Duodenal mucosa (tissue), 2 donors: Measurements from ENCODE around the gene DOCK1.

Experiments
- H3K27ac ChIP-seq: one replicate; pipeline ENCODE4 v1.7.0; 2013; ENCODE audit warnings: low read depth, low read length
- H3K27me3 ChIP-seq, 2 donors: one replicate each; pipeline ENCODE4 v1.7.0; 2013; ENCODE audit warnings: low read length in 2 of 2, control low read depth in 1 of 2; ENCODE audit not compliant: insufficient read depth in 2 of 2, control insufficient read depth in 1 of 2
- H3K36me3 ChIP-seq, 2 donors: one replicate each; pipeline ENCODE4 v1.7.0; 2013; ENCODE audit warnings: low read length in 2 of 2, control low read depth in 1 of 2; ENCODE audit not compliant: insufficient read depth in 2 of 2, control insufficient read depth in 1 of 2
- H3K4me1 ChIP-seq, 2 donors: one replicate each; pipeline ENCODE4 v1.7.0; 2013; ENCODE audit warnings: low read length in 2 of 2, control low read depth in 1 of 2; ENCODE audit not compliant: insufficient read depth in 2 of 2, control insufficient read depth in 1 of 2
- H3K4me3 ChIP-seq, 2 donors: one replicate each; pipeline ENCODE4 v1.7.0; 2013; ENCODE audit warnings: low read length in 2 of 2, low read depth in 1 of 2
- H3K9ac ChIP-seq, 2 donors: one replicate each; pipeline ENCODE4 v1.7.0; 2013; ENCODE audit warnings: low read length in 2 of 2, low read depth in 1 of 2
- H3K9me3 ChIP-seq, 2 donors: one replicate each; pipeline ENCODE4 v1.7.0; 2013; ENCODE audit warnings: low read length in 2 of 2, control low read depth in 1 of 2; ENCODE audit not compliant: control insufficient read depth in 1 of 2

DOCK1 gene

DNA sequence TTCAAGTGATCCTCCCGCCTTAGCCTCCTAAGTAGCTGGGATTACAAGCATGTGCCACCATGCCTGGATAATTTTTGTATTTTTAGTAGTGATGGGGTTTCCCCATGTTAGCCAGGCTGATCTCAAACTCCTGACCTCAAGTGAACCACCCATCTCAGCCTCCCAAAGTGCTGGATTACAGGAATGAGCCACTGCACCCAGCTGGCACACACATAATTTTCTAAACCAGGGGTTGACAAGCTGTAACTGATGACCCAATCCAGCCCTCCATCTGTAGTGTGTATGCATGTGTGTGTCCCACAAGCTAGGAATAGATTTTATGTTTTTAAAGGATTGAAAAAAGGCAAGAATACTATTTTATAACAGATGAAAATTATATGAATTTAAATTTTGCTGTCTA lies 417.1 kb downstream of the DOCK1 start:
- Histone ChIP-seq H3K36me3 (no peaks in the 10 kb centered on the region), H3K9me3 (no peaks in the 10 kb centered on the region), H3K27ac (no peak overlapping the region), H3K27me3 (no peaks in the 10 kb centered on the region), H3K9ac (no peak overlapping the region), H3K4me1 (no peaks in the 10 kb centered on the region), H3K4me3 (no peak overlapping the region)

DNA sequence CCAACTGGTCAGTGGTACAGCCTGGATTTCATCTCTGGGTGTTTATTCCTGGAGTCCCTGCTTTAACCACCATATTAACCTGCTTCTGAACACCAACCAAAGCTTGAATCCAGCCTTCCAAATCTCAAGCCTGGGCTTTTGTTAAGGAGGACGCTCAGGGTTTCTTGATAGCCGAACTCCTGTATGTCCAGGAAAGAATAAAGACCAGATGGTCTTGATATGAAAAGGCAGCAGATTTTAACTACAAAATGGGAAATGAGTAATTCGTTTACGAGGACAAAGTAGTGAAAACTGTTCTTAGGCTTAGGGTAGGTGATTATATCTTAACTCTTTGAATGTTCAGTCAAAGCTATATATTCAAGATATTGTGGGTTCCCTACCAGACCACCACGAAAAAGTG lies 420.3 kb downstream of the DOCK1 start:
- Histone ChIP-seq H3K9ac (no peak overlapping the region), H3K27me3 (no peaks in the 10 kb centered on the region), H3K9me3 (no peaks in the 10 kb centered on the region), H3K4me1 (no peaks in the 10 kb centered on the region), H3K36me3 (no peaks in the 10 kb centered on the region), H3K27ac (no peak overlapping the region), H3K4me3 (no peak overlapping the region)

DNA sequence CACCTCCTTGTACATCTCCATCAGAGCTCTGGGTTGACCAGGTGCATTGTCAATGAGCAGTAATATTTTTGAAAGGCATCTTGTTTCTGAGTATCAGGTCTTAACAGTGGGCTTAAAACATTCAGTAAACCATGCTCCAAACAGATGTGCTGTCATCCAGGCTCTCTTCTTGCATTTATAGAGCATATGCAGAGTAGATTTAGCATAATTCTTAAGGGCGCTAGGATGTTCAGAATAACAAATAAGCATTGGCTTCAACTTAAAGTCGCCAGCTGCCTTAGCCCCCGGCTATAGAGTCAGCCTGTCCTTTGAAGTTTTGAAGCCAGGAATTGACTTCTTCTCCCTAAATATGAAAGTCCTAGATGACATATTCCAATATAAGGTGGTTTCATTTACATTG lies 421.7 kb downstream of the DOCK1 start:
- no peak overlapping the region for H3K4me3 ChIP-seq
- no peak overlapping the region for H3K9ac ChIP-seq
- H3K27me3 ChIP-seq, result no peaks in the 10 kb centered on the region
- no peaks in the 10 kb centered on the region for H3K9me3 ChIP-seq
- H3K36me3 ChIP-seq, result no peaks in the 10 kb centered on the region
- H3K4me1 ChIP-seq, result no peaks in the 10 kb centered on the region
- H3K27ac ChIP-seq, result no peak overlapping the region

DNA sequence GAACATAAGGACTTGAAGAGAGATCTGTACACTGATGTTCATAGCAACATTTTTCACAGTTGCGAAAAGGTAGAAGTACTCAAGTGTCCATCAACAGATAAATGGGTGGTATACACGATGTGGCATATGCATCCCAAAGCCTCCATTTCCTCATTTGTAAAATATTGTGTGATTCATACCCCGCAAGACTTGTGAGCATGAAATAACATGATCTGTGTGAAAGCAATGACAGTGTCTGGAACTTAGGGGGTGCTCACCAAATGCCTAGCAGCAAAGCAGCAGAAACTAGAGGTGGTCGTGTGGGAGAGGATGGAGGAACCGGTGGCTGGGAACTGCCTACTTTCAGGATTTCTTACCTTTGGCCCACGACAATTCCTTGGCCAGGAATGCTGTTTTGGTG lies 426.5 kb downstream of the DOCK1 start:
- Histone ChIP-seq H3K9me3 (no peaks in the 10 kb centered on the region), H3K9ac (no peak overlapping the region), H3K4me1 (no peaks in the 10 kb centered on the region), H3K36me3 (no peaks in the 10 kb centered on the region), H3K27me3 (no peaks in the 10 kb centered on the region), H3K4me3 (no peak overlapping the region), H3K27ac (no peak overlapping the region)

DNA sequence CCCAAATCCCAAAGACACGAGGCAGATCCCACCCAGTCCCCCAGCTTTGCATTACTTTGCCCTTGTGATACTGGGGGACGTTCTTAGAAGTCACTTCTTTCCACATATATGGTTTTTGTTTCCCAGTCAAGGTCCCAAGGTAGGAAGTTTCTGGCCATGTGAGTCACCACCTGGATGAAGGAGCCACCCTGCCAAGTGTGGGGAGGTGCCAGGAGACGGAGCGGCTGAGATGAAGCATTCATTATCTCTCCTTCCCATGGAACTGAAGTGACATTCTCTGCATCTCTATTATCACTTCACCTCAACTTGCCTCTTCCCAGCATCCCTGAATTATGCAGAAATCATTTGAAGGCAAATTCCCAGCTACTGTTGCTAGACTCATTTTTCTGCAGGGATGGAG lies 427.4 kb downstream of the DOCK1 start:
- Histone ChIP-seq H3K9me3 (no peaks in the 10 kb centered on the region), H3K9ac (no peak overlapping the region), H3K27ac (no peak overlapping the region), H3K27me3 (no peaks in the 10 kb centered on the region), H3K4me1 (no peaks in the 10 kb centered on the region), H3K36me3 (no peaks in the 10 kb centered on the region), H3K4me3 (no peak overlapping the region)

DNA sequence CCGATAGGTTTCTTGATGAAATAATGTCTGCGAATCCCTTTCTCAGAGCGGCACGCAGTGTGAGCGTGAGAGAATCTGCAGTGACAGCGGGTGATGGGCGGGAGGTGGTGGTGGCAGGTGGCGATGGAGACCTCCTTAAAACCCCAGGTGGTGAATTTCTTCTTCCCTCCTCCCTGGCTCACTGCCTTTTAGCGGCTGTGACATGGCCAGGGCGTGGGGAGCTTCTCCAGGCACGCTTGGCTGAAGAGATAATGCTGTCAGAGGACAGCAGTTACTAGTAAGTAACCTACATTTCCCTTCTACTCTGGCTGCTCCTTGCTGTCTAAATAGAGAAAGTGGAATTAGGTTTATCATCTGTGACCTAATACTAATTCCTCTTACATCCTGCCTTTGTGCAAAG lies 432.6 kb downstream of the DOCK1 start:
- H3K4me1 ChIP-seq, result no peaks in the 10 kb centered on the region
- H3K9me3 ChIP-seq, result no peaks in the 10 kb centered on the region
- H3K36me3 ChIP-seq, result no peaks in the 10 kb centered on the region
- no peak overlapping the region for H3K4me3 ChIP-seq
- no peak overlapping the region for H3K9ac ChIP-seq
- no peaks in the 10 kb centered on the region for H3K27me3 ChIP-seq
- no peak overlapping the region for H3K27ac ChIP-seq

DNA sequence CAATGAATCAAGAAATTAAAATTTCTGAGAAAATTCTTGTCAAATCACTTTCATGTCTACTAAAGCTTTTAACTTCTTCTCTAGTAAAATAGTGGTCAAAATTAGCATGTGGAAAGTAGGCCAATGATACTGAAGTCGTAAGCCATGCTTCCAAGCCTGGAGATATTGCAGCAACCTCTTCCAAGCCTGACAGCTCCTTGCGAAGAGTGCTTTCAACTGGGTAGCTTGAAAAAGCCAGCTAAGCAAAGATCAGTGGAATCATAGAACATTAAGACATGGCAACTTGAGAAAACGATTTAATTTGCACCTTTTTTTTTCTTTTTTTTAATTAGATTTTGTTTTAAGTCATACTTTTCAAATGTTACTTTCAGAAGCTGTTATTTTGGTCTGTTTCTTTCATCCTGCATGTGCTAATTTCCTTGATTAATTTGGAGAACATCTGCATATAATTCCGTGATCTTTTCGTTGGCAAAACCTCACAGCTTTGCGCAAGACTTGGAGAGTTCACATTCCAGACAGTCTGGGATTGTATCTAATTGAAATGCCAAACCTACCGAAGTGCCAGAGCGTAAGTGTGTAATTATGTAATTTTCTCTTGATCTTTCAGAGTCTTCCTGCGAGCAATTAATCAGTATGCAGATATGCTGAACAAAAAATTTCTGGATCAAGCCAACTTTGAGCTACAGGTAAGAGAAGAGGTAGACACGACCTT lies 433.3 kb downstream of the DOCK1 start:
- Histone ChIP-seq H3K27me3 (no peaks in the 10 kb centered on the region), H3K36me3 (no peaks in the 10 kb centered on the region), H3K9ac (no peak overlapping the region), H3K9me3 (no peaks in the 10 kb centered on the region), H3K27ac (no peak overlapping the region), H3K4me1 (no peaks in the 10 kb centered on the region), H3K4me3 (no peak overlapping the region)

DNA sequence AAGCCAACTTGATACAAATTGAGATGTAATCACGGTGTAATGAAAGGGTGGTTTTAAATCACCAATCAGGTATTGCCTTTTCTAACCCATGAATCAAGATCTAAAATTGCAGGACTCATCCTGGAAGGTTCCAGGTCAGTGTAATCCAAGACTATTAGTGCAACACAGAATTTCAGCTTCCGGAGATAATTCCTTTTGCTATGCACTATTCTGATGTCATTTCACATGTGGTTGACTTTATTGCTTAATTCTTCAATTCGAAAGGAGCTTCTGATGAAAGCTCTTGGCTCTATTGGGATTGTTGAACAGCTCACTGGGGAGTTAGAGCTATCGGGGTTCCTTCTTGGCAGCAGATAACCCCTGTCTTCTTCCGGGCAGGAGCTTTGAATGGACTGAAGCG lies 438.6 kb downstream of the DOCK1 start:
- H3K36me3 ChIP-seq, result peaks cover 3 to 11% of the 10 kb centered on the region in 2 donors
- no peaks in the 10 kb centered on the region for H3K9me3 ChIP-seq
- no peak overlapping the region for H3K4me3 ChIP-seq
- H3K27ac ChIP-seq, result no peak overlapping the region
- no peak overlapping the region for H3K9ac ChIP-seq
- no peaks in the 10 kb centered on the region for H3K27me3 ChIP-seq
- no peaks in the 10 kb centered on the region for H3K4me1 ChIP-seq

DNA sequence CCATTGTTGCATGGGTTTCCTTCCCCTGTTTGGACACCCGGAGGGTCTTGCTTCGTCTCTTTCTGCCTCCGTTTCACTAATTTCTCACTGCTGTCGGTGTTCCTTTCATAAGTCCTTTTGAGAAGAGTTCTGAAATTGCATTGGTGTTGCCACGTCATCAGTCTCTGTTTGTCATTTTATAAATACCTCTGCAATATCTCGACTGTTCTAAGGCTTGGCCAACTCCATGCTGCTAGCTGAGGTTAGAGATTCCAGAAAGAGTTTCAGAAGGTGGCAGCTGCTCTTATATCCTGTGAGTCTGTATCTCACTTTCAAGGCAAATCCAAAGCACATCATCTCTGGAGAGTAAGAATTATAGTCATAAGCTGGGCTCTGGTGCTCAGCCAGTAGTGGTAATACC lies 439.1 kb downstream of the DOCK1 start:
- Histone ChIP-seq H3K27me3 (no peaks in the 10 kb centered on the region), H3K4me1 (no peaks in the 10 kb centered on the region), H3K9me3 (no peaks in the 10 kb centered on the region), H3K27ac (no peak overlapping the region), H3K4me3 (no peak overlapping the region), H3K36me3 (peaks cover 3 to 11% of the 10 kb centered on the region in 2 donors), H3K9ac (no peak overlapping the region)

DNA sequence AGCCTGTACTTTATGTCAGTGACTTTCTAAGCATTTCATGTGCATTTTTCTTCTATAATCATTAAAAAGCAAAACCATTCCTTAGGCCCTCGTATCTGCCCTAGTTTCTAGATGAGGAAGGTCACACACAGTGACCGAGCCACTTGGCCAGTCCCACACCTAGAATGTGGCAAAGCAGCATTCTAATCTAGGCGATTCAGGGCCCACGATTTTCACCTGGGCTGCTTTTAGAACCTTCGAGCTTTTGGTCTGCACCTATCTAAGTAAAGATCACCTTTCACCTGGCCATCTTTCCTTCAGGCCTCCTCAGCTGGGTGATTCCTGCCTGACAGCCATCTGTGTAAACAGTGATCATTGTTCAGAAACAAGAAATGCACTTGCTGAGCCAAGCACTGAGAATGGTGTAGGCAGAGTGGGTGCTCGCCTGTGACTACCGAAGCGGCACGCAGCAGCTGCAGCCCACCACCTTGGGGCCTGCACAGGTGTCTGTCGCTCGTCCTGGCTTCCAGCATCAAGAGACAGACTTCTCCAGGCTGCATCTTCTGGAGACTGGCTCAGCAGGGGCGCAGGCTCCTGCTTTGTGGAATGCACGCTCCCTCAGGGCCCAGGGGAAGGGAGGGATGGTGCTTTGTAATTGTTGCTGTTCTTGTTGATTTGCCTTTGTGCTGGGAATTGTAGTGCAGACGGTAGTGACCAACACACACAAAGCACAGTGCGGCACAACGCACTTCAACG lies 440.2 kb downstream of the DOCK1 start:
- Histone ChIP-seq H3K4me3 (no peak overlapping the region), H3K4me1 (no peaks in the 10 kb centered on the region), H3K27ac (no peak overlapping the region), H3K9me3 (no peaks in the 10 kb centered on the region), H3K36me3 (peaks cover 3 to 11% of the 10 kb centered on the region in 2 donors), H3K27me3 (no peaks in the 10 kb centered on the region), H3K9ac (no peak overlapping the region)
